Uterus (tissue), 4 donors: ENCODE measurements around the gene CNST. TPM values are rescaled to one million over a fixed set of nuclear protein-coding genes. Genes with fewer than 3 reads are reported as not detected.

Experiments
- DNase-seq, 2 donors: peaks; one replicate each; pipeline ENCODE4 v3.0.0-alpha.2; 2019 to 2020
- H3K27ac ChIP-seq, 2 donors: fragments of 200-600 bp; sonication (generic); 1 replicate in 1 of 2; 2 replicates in 1 of 2; pipeline ENCODE4 v1.5.1; 2016 to 2018
- H3K27me3 ChIP-seq, 2 donors: fragments of 200-600 bp; sonication (generic); one replicate each; pipeline ENCODE4 v1.5.1; 2018 to 2019; ENCODE audit warnings: control low read depth in 1 of 2
- H3K36me3 ChIP-seq, 2 donors: fragments of 200-600 bp; sonication (generic); one replicate each; pipeline ENCODE4 v1.5.1; 2019; ENCODE audit warnings: control low read depth in 1 of 2
- H3K4me1 ChIP-seq, 2 donors: fragments of 200-600 bp; sonication (generic); one replicate each; pipeline ENCODE4 v1.5.1; 2018 to 2019; ENCODE audit warnings: control low read depth in 1 of 2
- H3K4me3 ChIP-seq, 2 donors: fragments of 200-600 bp; sonication (generic); 1 replicate in 1 of 2; 2 replicates in 1 of 2; pipeline ENCODE4 v1.5.1; 2018 to 2019; ENCODE audit warnings: mild to moderate bottlenecking in 1 of 2
- H3K9me3 ChIP-seq, 2 donors: fragments of 200-600 bp; sonication (generic); one replicate each; pipeline ENCODE4 v1.5.1; 2019; ENCODE audit warnings: control low read depth in 1 of 2
- POLR2A ChIP-seq, 2 donors: fragments of 450-650 bp; IDR thresholded peaks; one replicate each; pipeline ENCODE4 v1.6.1; 2016; ENCODE audit warnings: antibody characterized with exemption in 2 of 2, mild to moderate bottlenecking in 1 of 2, moderate library complexity in 1 of 2
- intact Hi-C: fragments of 100-400 bp; cut with DNase I; formaldehyde crosslinking; loops from one replicate; pipeline ENCODE4 v1.15.1; 2023; ENCODE audit warnings: low total_unique reads
- total RNA-seq, 4 donors: library from RNA; depleted of rRNA in 3 of 4; stranded (reverse); fragments of >200 nt in 3 of 4; gene quantifications; one replicate each; pipeline versions ENCODE4 v1.1.0 to v1.2.4, GENCODE V29; 2014 to 2023
- TF ChIP-seq, protein P1 (sequence below), 4 experiments: fragments of 200-600 bp in 2 of 4; fragments of 450-650 bp in 2 of 4; sonication (generic) in 2 of 4; IDR thresholded peaks; one replicate each; pipeline ENCODE4 v1.5.1; 2016 to 2019; ENCODE audit warnings: antibody characterized with exemption in 4 of 4, mild to moderate bottlenecking in 2 of 4, moderate library complexity in 1 of 4
- donor health status: DM: yes; HTN: yes; CAD: no.

Gene CNST
- total RNA-seq, 4 donors from 2014 or later = 19.7 to 31.0 (median 29.2) TPM

DNA sequence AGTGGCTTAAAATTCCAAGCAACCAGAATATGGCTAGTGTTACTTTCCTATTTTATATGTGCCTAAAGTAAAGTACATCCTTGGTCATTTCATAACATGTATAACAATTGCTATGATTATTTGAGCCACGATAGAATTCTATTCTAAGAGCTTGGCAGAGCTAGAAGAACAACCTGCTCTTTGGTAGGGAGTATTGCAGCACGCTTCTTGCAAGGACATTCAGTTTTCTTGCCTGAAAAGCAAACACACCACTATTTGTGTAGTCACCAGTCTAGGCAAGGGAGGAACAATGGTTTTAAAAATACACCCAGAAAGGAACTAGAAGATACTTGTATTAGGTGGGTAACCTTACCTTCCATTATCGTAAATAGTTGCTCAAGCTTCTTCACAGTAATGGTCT lies 51.5 kb downstream of the CNST start:
- no peak for TF ChIP-seq POLR2A (IDR thresholded peaks at IDR 0.05)
- TF ChIP-seq, protein P1, sequence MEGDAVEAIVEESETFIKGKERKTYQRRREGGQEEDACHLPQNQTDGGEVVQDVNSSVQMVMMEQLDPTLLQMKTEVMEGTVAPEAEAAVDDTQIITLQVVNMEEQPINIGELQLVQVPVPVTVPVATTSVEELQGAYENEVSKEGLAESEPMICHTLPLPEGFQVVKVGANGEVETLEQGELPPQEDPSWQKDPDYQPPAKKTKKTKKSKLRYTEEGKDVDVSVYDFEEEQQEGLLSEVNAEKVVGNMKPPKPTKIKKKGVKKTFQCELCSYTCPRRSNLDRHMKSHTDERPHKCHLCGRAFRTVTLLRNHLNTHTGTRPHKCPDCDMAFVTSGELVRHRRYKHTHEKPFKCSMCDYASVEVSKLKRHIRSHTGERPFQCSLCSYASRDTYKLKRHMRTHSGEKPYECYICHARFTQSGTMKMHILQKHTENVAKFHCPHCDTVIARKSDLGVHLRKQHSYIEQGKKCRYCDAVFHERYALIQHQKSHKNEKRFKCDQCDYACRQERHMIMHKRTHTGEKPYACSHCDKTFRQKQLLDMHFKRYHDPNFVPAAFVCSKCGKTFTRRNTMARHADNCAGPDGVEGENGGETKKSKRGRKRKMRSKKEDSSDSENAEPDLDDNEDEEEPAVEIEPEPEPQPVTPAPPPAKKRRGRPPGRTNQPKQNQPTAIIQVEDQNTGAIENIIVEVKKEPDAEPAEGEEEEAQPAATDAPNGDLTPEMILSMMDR (IDR thresholded peaks at IDR 0.05) = no peak
- Histone ChIP-seq H3K36me3 (no peaks in the 10 kb centered on the region), H3K4me1 (no peaks in the 10 kb centered on the region), H3K27me3 (no peaks in the 10 kb centered on the region), H3K4me3 (no peak overlapping the region), H3K9me3 (no peaks in the 10 kb centered on the region), H3K27ac (no peak overlapping the region)
- DNase-seq = no peak
- intact Hi-C loops = no loop called here

DNA sequence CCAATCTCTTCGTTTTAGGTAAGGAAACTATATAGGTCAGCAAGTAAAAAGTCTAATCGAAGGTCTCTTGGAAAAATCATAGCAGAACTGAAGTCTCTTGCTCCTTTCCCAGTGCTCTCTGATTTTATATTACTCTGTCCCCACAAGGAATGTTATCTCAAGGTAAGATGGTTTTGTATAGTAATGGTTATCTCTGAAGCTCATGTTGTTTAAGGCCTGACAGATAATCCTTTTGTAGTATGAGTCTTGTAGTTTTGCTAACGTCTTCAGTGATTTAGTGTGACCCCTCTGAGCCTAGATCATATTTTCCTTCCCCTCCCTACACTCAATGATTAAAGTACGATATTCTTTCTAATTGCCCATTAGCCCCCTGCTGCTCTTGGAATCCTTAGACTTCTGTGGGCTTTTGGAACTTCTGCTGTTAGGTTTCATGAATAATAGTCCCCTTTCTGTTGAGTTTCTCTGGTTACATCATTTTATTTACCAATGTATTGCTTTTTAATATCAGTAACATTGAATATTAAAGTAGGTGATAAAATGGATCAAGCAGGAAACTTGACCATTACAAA lies 52.1 kb downstream of the CNST start:
- intact Hi-C loops = no loop called here
- Histone ChIP-seq H3K27me3 (no peaks in the 10 kb centered on the region), H3K4me3 (no peak overlapping the region), H3K27ac (no peak overlapping the region), H3K9me3 (no peaks in the 10 kb centered on the region), H3K36me3 (no peaks in the 10 kb centered on the region), H3K4me1 (no peaks in the 10 kb centered on the region)
- no peak for TF ChIP-seq POLR2A (IDR thresholded peaks at IDR 0.05)
- TF ChIP-seq, protein P1 (IDR thresholded peaks at IDR 0.05) = no peak
- DNase-seq = no peak

DNA sequence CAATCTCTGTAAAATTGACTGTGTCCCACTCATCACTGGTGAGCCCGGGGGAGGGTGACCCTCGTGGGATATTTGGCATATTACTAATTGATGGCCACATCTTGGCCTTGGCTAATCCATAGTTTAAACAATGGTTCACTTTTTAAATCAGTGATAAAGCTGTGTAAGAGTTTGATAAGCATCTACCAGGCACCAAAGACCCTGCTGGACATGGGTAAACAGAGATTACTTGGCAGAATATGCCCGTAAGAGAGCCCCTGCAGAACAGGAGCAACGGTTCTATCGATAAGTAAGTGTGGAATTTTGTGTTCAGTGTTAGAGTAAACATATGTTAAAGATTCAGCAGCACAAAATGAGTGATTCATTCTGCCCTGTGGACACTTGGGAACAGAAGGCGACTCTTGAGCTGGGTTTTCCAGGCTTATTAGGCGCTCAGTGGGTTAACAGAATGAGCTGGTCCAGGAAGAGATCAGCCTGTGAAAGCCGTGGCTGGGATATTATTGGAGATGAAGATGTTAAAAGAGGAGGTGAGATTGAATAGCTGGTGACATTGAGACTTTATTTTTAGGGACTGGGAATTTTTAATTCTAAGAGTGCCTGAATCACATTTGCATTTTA lies 55.9 kb downstream of the CNST start:
- Histone ChIP-seq H3K4me1 (no peaks in the 10 kb centered on the region), H3K27me3 (no peaks in the 10 kb centered on the region), H3K4me3 (no peak overlapping the region), H3K9me3 (no peaks in the 10 kb centered on the region), H3K27ac (no peak overlapping the region), H3K36me3 (no peaks in the 10 kb centered on the region)
- intact Hi-C loops = no loop called here
- DNase-seq = no peak
- no peak for TF ChIP-seq POLR2A (IDR thresholded peaks at IDR 0.05)
- TF ChIP-seq, protein P1 (IDR thresholded peaks at IDR 0.05) = no peak

GRCh38 chr1:246624091-246624490 lies 57.8 kb downstream of the CNST start:
- Histone ChIP-seq H3K4me1 (no peaks in the 10 kb centered on the region), H3K27ac (no peak overlapping the region), H3K9me3 (no peaks in the 10 kb centered on the region), H3K27me3 (no peaks in the 10 kb centered on the region), H3K36me3 (no peaks in the 10 kb centered on the region), H3K4me3 (no peak overlapping the region)
- TF ChIP-seq, protein P1 (IDR thresholded peaks at IDR 0.05) = no peak
- no peak for TF ChIP-seq POLR2A (IDR thresholded peaks at IDR 0.05)
- intact Hi-C loops = no loop called here
- no peak for DNase-seq

- intact Hi-C loops = no loop called here
- H3K9me3 ChIP-seq = no peaks in the 10 kb centered on the region
- no peak overlapping the region for H3K27ac ChIP-seq
- no peak overlapping the region for H3K4me3 ChIP-seq
- DNase-seq = no peak
- no peaks in the 10 kb centered on the region for H3K4me1 ChIP-seq
- H3K27me3 ChIP-seq = no peaks in the 10 kb centered on the region
- H3K36me3 ChIP-seq = no peaks in the 10 kb centered on the region
- TF ChIP-seq POLR2A (IDR thresholded peaks at IDR 0.05) = no peak
- TF ChIP-seq, protein P1 (IDR thresholded peaks at IDR 0.05) = no peak
Measured at GRCh38 chr1:246629030-246629429, 62.8 kb downstream of the CNST start.
